NCI-H1105 (cell line): ENCODE data around the gene GPI.
"Not testable (repeated sequence)": the region's sequence is repeated elsewhere in the genome, so short reads cannot be mapped to it uniquely, and the experiment has no call there.

Experiments used
- DNase-seq: peaks from one replicate; lab custom pipeline; 2025; lab: John Stamatoyannopoulos, UW

Gene GPI

GRCh38 chr19:34368338-34368737 is 3.3 kb downstream of the GPI start:
- DNase-seq = no peak

- not testable (repeated sequence) for DNase-seq
Measured at GRCh38 chr19:34369166-34369565, 4.2 kb downstream of the GPI start.

- no peak for DNase-seq
Measured at GRCh38 chr19:34370117-34370516, 5.1 kb downstream of the GPI start.

GRCh38 chr19:34370983-34371382 is 6.0 kb downstream of the GPI start:
- DNase-seq = no peak

GRCh38 chr19:34373601-34374288 is 8.7 kb downstream of the GPI start:
- DNase-seq = no peak

- DNase-seq = no peak
Measured at GRCh38 chr19:34375598-34375997, 10.6 kb downstream of the GPI start.

GRCh38 chr19:34380639-34381241 is 15.7 kb downstream of the GPI start:
- DNase-seq = no peak

- DNase-seq = no peak
Measured at GRCh38 chr19:34381399-34382251, 16.6 kb downstream of the GPI start.

GRCh38 chr19:34382471-34382870 is 17.5 kb downstream of the GPI start:
- DNase-seq = no peak

- DNase-seq = no peak
Measured at GRCh38 chr19:34383599-34383998, 18.6 kb downstream of the GPI start.

GRCh38 chr19:34386645-34387445 is 21.8 kb downstream of the GPI start:
- no peak for DNase-seq

GRCh38 chr19:34387446-34387810 is 22.4 kb downstream of the GPI start:
- DNase-seq = no peak

GRCh38 chr19:34388745-34389144 is 23.7 kb downstream of the GPI start:
- DNase-seq = not testable (repeated sequence)

GRCh38 chr19:34391813-34392212 is 26.8 kb downstream of the GPI start:
- no peak for DNase-seq

- no peak for DNase-seq
Measured at GRCh38 chr19:34393031-34393430, 28.0 kb downstream of the GPI start.

GRCh38 chr19:34393629-34394028 is 28.6 kb downstream of the GPI start:
- no peak for DNase-seq

- no peak for DNase-seq
Measured at GRCh38 chr19:34397853-34398252, 32.9 kb downstream of the GPI start.

GRCh38 chr19:34399886-34400285 is 34.9 kb downstream of the GPI start:
- DNase-seq = no peak

GRCh38 chr19:34400844-34401243 is 35.8 kb downstream of the GPI start:
- DNase-seq = not testable (repeated sequence)

GRCh38 chr19:34402074-34402600 is 37.1 kb downstream of the GPI start:
- DNase-seq = no peak

- DNase-seq = no peak
Measured at GRCh38 chr19:34403784-34404108, 38.8 kb downstream of the GPI start.
